K562 (cell line): ENCODE measurements around the gene OPHN1. TPM values are rescaled to one million over a fixed set of nuclear protein-coding genes. Genes with fewer than 3 reads are reported as not detected.

ENCODE experiments used
- ATAC-seq: fragments of 200-7000 bp; cut with Tn5 transposase; 3 replicates; pipeline ENCODE4 v1.9.1; 2020; ENCODE audit warnings: moderate library complexity
- BruUV-seq: library from RNA; stranded (reverse); fragments of 400-500 nt; replicated peaks from 2 replicates; lab custom pipeline; 2021; lab: Mats Ljungman, UMichigan
- CTCF ChIA-PET: fragments of 300-600 bp; formaldehyde crosslinking; extraction: SDS; loops from one replicate; lab custom pipeline; 2021; ENCODE audit warnings: low intra/inter-chr PET ratio; lab: Yijun Ruan, JAX
- POLR2A ChIA-PET: fragments of 300-600, 350-650 bp; sonication (Branson Sonifier 250); formaldehyde crosslinking; extraction: SDS; loops from one replicate; lab custom pipeline; 2021; ENCODE audit warnings: antibody characterized with exemption, inconsistent platforms; lab: Yijun Ruan, JAX
- DNase-seq, 4 experiments: peaks; one replicate each; pipeline versions ENCODE4 v3.0.0 to v3.0.0-alpha.2; 2011 to 2018; ENCODE audit warnings: low spot score in 3 of 4, mixed read lengths in 3 of 4; ENCODE audit errors: extremely low read depth in 1 of 4
- FAIRE-seq: peaks from 2 replicates; lab custom pipeline; 2011; peaks lifted over from hg19 to GRCh38; lab: Jason Lieb, UNC
- H2AFZ ChIP-seq: 2 replicates; pipeline ENCODE4 v1.6.0; 2011; ENCODE audit warnings: low read depth, low read length, control low read depth, inconsistent platforms
- H3K27ac ChIP-seq: fragments of 200-600 bp; 3 replicates; pipeline ENCODE4 v1.8.0; 2011; ENCODE audit warnings: low read depth, mild to moderate bottlenecking, control low read depth, inconsistent platforms, low read length, moderate library complexity, mixed read lengths; ENCODE audit errors: extremely low read depth
- H3K27me3 ChIP-seq, 2 experiments: fragments of 300-600 bp in 1 of 2; 2 replicates in 1 of 2; 3 replicates in 1 of 2; pipeline versions ENCODE4 v1.6.0 to v1.8.0; 2011; ENCODE audit warnings: inconsistent platforms in 2 of 2, low read length in 2 of 2, mild to moderate bottlenecking in 1 of 2, mixed read lengths in 1 of 2, moderate library complexity in 1 of 2; ENCODE audit not compliant: control insufficient read depth in 2 of 2, insufficient read depth in 2 of 2
- H3K36me3 ChIP-seq: fragments of 300-600 bp; 3 replicates; pipeline ENCODE4 v1.8.0; 2011; ENCODE audit warnings: mild to moderate bottlenecking, low read length, inconsistent platforms; ENCODE audit not compliant: control insufficient read depth, insufficient read depth
- H3K4me1 ChIP-seq, 2 experiments: fragments of 200-600 bp in 1 of 2; replicated peaks in 1 of 2; 2 replicates in 1 of 2; 3 replicates in 1 of 2; pipeline versions ENCODE4 v1.5.1 to v1.8.0; 2011; ENCODE audit warnings: inconsistent platforms in 2 of 2, low read length in 2 of 2, mild to moderate bottlenecking in 1 of 2, mixed read lengths in 1 of 2, moderate library complexity in 1 of 2; ENCODE audit not compliant: control insufficient read depth in 2 of 2, insufficient read depth in 2 of 2
- H3K4me2 ChIP-seq: 2 replicates; pipeline ENCODE4 v1.6.1; 2011; ENCODE audit warnings: low read length, control low read depth, inconsistent platforms, mixed read lengths; ENCODE audit not compliant: insufficient read depth
- H3K4me3 ChIP-seq: fragments of 200-600 bp; sonication (generic), shearing (Covaris generic); 2 replicates; pipeline ENCODE4 v1.5.1; 2016; ENCODE audit warnings: control low read depth, inconsistent platforms
- H3K79me2 ChIP-seq: fragments of 200-600 bp; 3 replicates; pipeline ENCODE4 v1.8.0; 2011; ENCODE audit warnings: low read length, inconsistent platforms; ENCODE audit not compliant: control insufficient read depth, insufficient read depth
- H3K9ac ChIP-seq, 2 experiments: 2 replicates each; pipeline versions ENCODE4 v1.6.0 to v1.6.1; 2011; ENCODE audit warnings: low read depth in 2 of 2, low read length in 2 of 2, control low read depth in 1 of 2, inconsistent platforms in 1 of 2, mild to moderate bottlenecking in 1 of 2, mixed read lengths in 1 of 2; ENCODE audit not compliant: insufficient read depth in 1 of 2
- H3K9me1 ChIP-seq: one replicate; pipeline ENCODE4 v1.6.0; 2011; ENCODE audit warnings: inconsistent platforms, mild to moderate bottlenecking, low read length, moderate library complexity; ENCODE audit not compliant: control insufficient read depth, insufficient read depth
- H3K9me3 ChIP-seq: replicated peaks from 2 replicates; pipeline ENCODE4 v1.5.1; 2011; ENCODE audit warnings: low read depth, low read length, inconsistent platforms; ENCODE audit not compliant: control insufficient read depth, insufficient read depth
- H4K20me1 ChIP-seq: replicated peaks from 2 replicates; pipeline ENCODE4 v1.6.1; 2011; ENCODE audit warnings: low read length, inconsistent platforms, mixed read lengths; ENCODE audit not compliant: control insufficient read depth, insufficient read depth
- ARID1B ChIP-seq: fragments of 450-650 bp; IDR thresholded peaks from 2 replicates; pipeline ENCODE4 v1.6.1; 2016; ENCODE audit warnings: antibody characterized with exemption, mild to moderate bottlenecking, inconsistent platforms
- ATF3 ChIP-seq, 2 experiments: fragments of 450-650 bp in 1 of 2; sonication (generic) in 1 of 2; formaldehyde crosslinking in 1 of 2; IDR thresholded peaks in 1 of 2; conservative IDR thresholded peaks in 1 of 2; 2 replicates each; pipeline versions ENCODE4 v1.6.1 to v1.8.1; 2016 to 2023; ENCODE audit warnings: mild to moderate bottlenecking in 2 of 2, moderate library complexity in 2 of 2, inconsistent platforms in 1 of 2, missing genetic modification reagents in 1 of 2
- DPF2 ChIP-seq: fragments of 450-650 bp; IDR thresholded peaks from 2 replicates; pipeline ENCODE4 v1.6.1; 2016
- EP300 ChIP-seq: IDR thresholded peaks from 2 replicates; pipeline ENCODE4 v1.6.1; 2012; ENCODE audit warnings: low read length, improper control_type of control experiment
- ESRRA ChIP-seq: fragments of 450-650 bp; IDR thresholded peaks from 2 replicates; pipeline ENCODE4 v1.6.1; 2014; ENCODE audit warnings: low read depth, mild to moderate bottlenecking, moderate library complexity, borderline replicate concordance
- FIP1L1 ChIP-seq: fragments of 200-400 bp; formaldehyde crosslinking; IDR thresholded peaks from 2 replicates; pipeline ENCODE4 v1.6.1; 2018; ENCODE audit warnings: mild to moderate bottlenecking, low read depth, low read length; ENCODE audit not compliant: poor library complexity, severe bottlenecking
- FOXA3 ChIP-seq, 2 experiments: fragments of 450-650 bp in 1 of 2; sonication (generic) in 1 of 2; formaldehyde crosslinking; IDR thresholded peaks in 1 of 2; conservative IDR thresholded peaks in 1 of 2; 2 replicates each; pipeline versions ENCODE4 v1.4.0 to v1.8.0; 2020 to 2022; ENCODE audit warnings: mild to moderate bottlenecking in 2 of 2, missing genetic modification reagents in 1 of 2
- FOXK1 ChIP-seq: sonication (generic); formaldehyde crosslinking; IDR thresholded peaks from 2 replicates; pipeline ENCODE4 v1.8.0; 2022; ENCODE audit warnings: missing genetic modification reagents, mild to moderate bottlenecking, borderline replicate concordance
- GTF3C2 ChIP-seq: IDR thresholded peaks from 3 replicates; pipeline ENCODE4 v1.6.1; 2011; ENCODE audit warnings: borderline replicate concordance, mild to moderate bottlenecking, moderate library complexity; ENCODE audit not compliant: insufficient read length; ENCODE audit errors: extremely low read depth
- ID3 ChIP-seq, 2 experiments: fragments of 250-450 bp in 1 of 2; fragments of 450-650 bp in 1 of 2; sonication (Bioruptor Pico) in 1 of 2; IDR thresholded peaks; 2 replicates each; pipeline versions ENCODE4 v1.6.1 to v1.8.0; 2016 to 2021; ENCODE audit warnings: mild to moderate bottlenecking in 2 of 2, moderate library complexity in 2 of 2, missing compliant biosample characterization in 1 of 2, missing genetic modification characterization in 1 of 2
- NR2C1 ChIP-seq, 2 experiments: fragments of 450-650 bp; IDR thresholded peaks; 2 replicates each; pipeline ENCODE4 v1.6.1; 2017; ENCODE audit warnings: mild to moderate bottlenecking in 2 of 2, antibody characterized with exemption in 1 of 2, inconsistent platforms in 1 of 2, missing compliant biosample characterization in 1 of 2, missing genetic modification characterization in 1 of 2
- NR2C2 ChIP-seq, 2 experiments: fragments of 200-800 bp in 1 of 2; sonication (Bioruptor generic) in 1 of 2; sonication (generic) in 1 of 2; formaldehyde crosslinking in 1 of 2; IDR thresholded peaks; 2 replicates each; pipeline versions ENCODE4 v1.6.1 to v1.8.0; 2016 to 2022; ENCODE audit warnings: mild to moderate bottlenecking in 1 of 2, missing compliant biosample characterization in 1 of 2, missing genetic modification characterization in 1 of 2, missing genetic modification reagents in 1 of 2
- SMARCC2 ChIP-seq: fragments of 450-650 bp; IDR thresholded peaks from 2 replicates; pipeline ENCODE4 v1.6.1; 2017; ENCODE audit warnings: antibody characterized with exemption, moderate library complexity, mild to moderate bottlenecking, low read depth
- ZC3H8 ChIP-seq: fragments of 450-650 bp; IDR thresholded peaks from 2 replicates; pipeline ENCODE4 v1.6.1; 2017
- ZNF79 ChIP-seq: fragments of 250-450 bp; sonication (Bioruptor Pico); IDR thresholded peaks from 2 replicates; pipeline ENCODE4 v1.4.0; 2020; ENCODE audit warnings: low read depth, mild to moderate bottlenecking, moderate library complexity
- WGBS: fragments of 100-300 bp; shearing (Covaris generic); methylation state at CpG from one replicate; pipeline ENCODE4 v1.1.6; 2016; ENCODE audit warnings: low coverage, mixed read lengths; ENCODE audit not compliant: insufficient coverage; ENCODE audit errors: missing lambda C conversion rate; 5-methylcytosine and 5-hydroxymethylcytosine counted together
- in situ Hi-C: fragments of 300-500 bp; cut with MboI; formaldehyde crosslinking; loops from 4 replicates; pipeline ENCODE4 v1.15.0; 2018; ENCODE audit warnings: inconsistent platforms, mixed read lengths
- intact Hi-C: fragments of 100-400 bp; cut with micrococcal nuclease; formaldehyde crosslinking; loops from 2 replicates; pipeline ENCODE4 v1.14.2; 2022
- polyA plus RNA-seq, 8 experiments: library from polyadenylated mRNA; depleted of rRNA in 4 of 8; stranded (reverse) in 5 of 8; unstranded in 3 of 8; fragments of >200 nt; fragmentation: Nextera tagmentation in 2 of 8; fragmentation: Illumina TruSeq in 1 of 8; extraction: Ambion mirVana in 2 of 8; extraction: Trizol in 1 of 8; gene quantifications; 2 replicates each; pipeline versions ENCODE4 v1.2.1 to v1.2.3, GENCODE V29; 2011 to 2014; ENCODE audit warnings: inconsistent platforms in 1 of 8, missing spikeins in 1 of 8
- total RNA-seq, 7 experiments: library from RNA; depleted of rRNA in 6 of 7; stranded (reverse); fragments of >200 nt in 6 of 7; fragmentation: Illumina TruSeq in 2 of 7; extraction: Trizol in 2 of 7; gene quantifications; 2 replicates each; pipeline versions ENCODE4 v1.2.1 to v1.2.3, GENCODE V29; 2011 to 2021; ENCODE audit warnings: low replicate concordance in 1 of 7

Gene OPHN1
- total and polyA plus RNA-seq, 9 of the 15 experiments (the other 6 are each of a cell fraction or from before 2014, with no cell fraction given), result 0.28 to 1.8 (median 1.0) TPM

- in situ Hi-C loops, result loop anchor here (25.0 kb wide), 2 partner anchors 626 to 1101 kb away; no protein-coding TSS in a partner anchor
- Histone ChIP-seq H4K20me1 (no peaks in the 10 kb centered on the region), H3K9me3 (no peaks in the 10 kb centered on the region), H2AFZ (no peak overlapping the region), H3K4me2 (no peak overlapping the region), H3K4me3 (no peak overlapping the region), H3K27me3 (no peaks in the 10 kb centered on the region), H3K79me2 (no peaks in the 10 kb centered on the region), H3K4me1 (peaks cover 0 to 10% of the 10 kb centered on the region in 2 experiments; a peak in 1 of 5 replicates), H3K9ac (no peak overlapping the region), H3K9me1 (no peaks in the 10 kb centered on the region), H3K36me3 (no peaks in the 10 kb centered on the region), H3K27ac (no peak overlapping the region)
- FAIRE-seq (no peak), DNase-seq (peak in 1 of 4 experiments; percentile 35), ATAC-seq (no peak)
- ChIA-PET POLR2A (no interaction called here), CTCF (no interaction called here)
- 5% methylated on average over 2 of the region's 2 CpGs for WGBS
- no TSS peak for BruUV-seq
- intact Hi-C loops, result loop anchor here (10.0 kb wide), 1 partner anchor 508 kb away; no protein-coding TSS in a partner anchor
- peak; percentile 76 for TF ChIP-seq ATF3 (IDR thresholded peaks at IDR 0.05)
- TF ChIP-seq ATF3 (CRISPR knock-in tag; conservative IDR thresholded peaks at IDR 0.05), result no peak
- no peak for TF ChIP-seq ID3 (CRISPR knock-in tag; IDR thresholded peaks at IDR 0.05)
- peak; percentile 73 for TF ChIP-seq ID3 (tag; IDR thresholded peaks at IDR 0.05)
- TF ChIP-seq NR2C2 (CRISPR knock-in tag; IDR thresholded peaks at IDR 0.05), result no peak
- TF ChIP-seq NR2C2 (tag; IDR thresholded peaks at IDR 0.05), result peak; percentile 18; the same call in 1 of the 2 replicates
- no peak for TF ChIP-seq ZNF79
- TF ChIP-seq ESRRA, result peak; percentile 88
- TF ChIP-seq ZC3H8, result no peak
- TF ChIP-seq NR2C1 (IDR thresholded peaks at IDR 0.05), result peak; percentile 22; the same call in 1 of the 2 replicates
- no peak for TF ChIP-seq NR2C1 (tag; IDR thresholded peaks at IDR 0.05)
- no peak for TF ChIP-seq FOXK1 (CRISPR knock-in tag)
- TF ChIP-seq SMARCC2, result peak; percentile 54; the same call in 1 of the 2 replicates
- TF ChIP-seq DPF2, result peak; percentile 47
- peak; percentile 75 to 88 for TF ChIP-seq FOXA3 (CRISPR knock-in tag; conservative IDR thresholded peaks at IDR 0.05 in 1 of 2, IDR thresholded peaks at IDR 0.05 in 1 of 2)
- TF ChIP-seq EP300, result peak; percentile 38; the same call in 1 of the 2 replicates
- TF ChIP-seq ARID1B, result peak; percentile 73
- no peak for TF ChIP-seq GTF3C2
- TF ChIP-seq FIP1L1, result no peak
Measured at GRCh38 chrX:68186552-68187262, 246.6 kb downstream of the OPHN1 start.
